ENCODE data around the gene TWNK. TPM values are rescaled to one million over a fixed set of nuclear protein-coding genes. Genes with fewer than 3 reads are reported as not detected.

Gene TWNK
- total and polyA plus RNA-seq, 10 of the 15 experiments (the other 5 are each of a cell fraction or from before 2014, with no cell fraction given): 13.6 to 32.8 (median 18.0) TPM

GRCh38 chr10:100978121-100978900 is 9.0 kb upstream of the TWNK start:
- intact Hi-C loops (cut with micrococcal nuclease; ENCODE audit: unreplicated experiment): no loop called here
- ATAC-seq: no peak
- POLR2A ChIA-PET: no interaction called here
- RAD21 ChIA-PET (ENCODE audit: unreplicated experiment): no interaction called here
- Histone ChIP-seq H2AFZ (ENCODE audit: control insufficient read depth, low read depth, low read length) (no peak overlapping the region), H3K27ac (ENCODE audit: control insufficient read depth, insufficient read depth) (no peak overlapping the region), H3K4me1 (ENCODE audit: control insufficient read depth, insufficient read depth, low read length) (no peaks in the 10 kb centered on the region), H3K4me3 (no peak overlapping the region), H3K36me3 (ENCODE audit: control insufficient read depth in 2 of 2, insufficient read depth in 2 of 2, low read length in 1 of 2) (peaks cover 0 to 3% of the 10 kb centered on the region in 2 experiments; a peak in 2 of 4 replicates), H3K27me3 (replicated peaks in 1 of 2; ENCODE audit: control insufficient read depth in 2 of 2, insufficient read depth in 2 of 2, low read length in 1 of 2) (no peaks in the 10 kb centered on the region), H3K9me3 (replicated peaks; ENCODE audit: control insufficient read depth, insufficient read depth, low read length) (no peaks in the 10 kb centered on the region), H3K9ac (ENCODE audit: control insufficient read depth, insufficient read depth, low read length) (no peak overlapping the region), H3K79me2 (ENCODE audit: control insufficient read depth, insufficient read depth, low read length) (no peaks in the 10 kb centered on the region), H4K20me1 (ENCODE audit: control insufficient read depth, insufficient read depth) (no peaks in the 10 kb centered on the region), H3K4me2 (ENCODE audit: control insufficient read depth, insufficient read depth) (no peak overlapping the region)
- SMC1A ChIA-PET (ENCODE audit: uncharacterized antibody, unreplicated experiment): no interaction called here
- CTCF ChIA-PET: no interaction called here
- DNase-seq (ENCODE audit: low read depth, low spot score): no peak
- WGBS (ENCODE audit: insufficient coverage, insufficient replicate concordance, low lambda C conversion rate, missing lambda C conversion rate): 85% methylated on average over 13 of the region's 13 CpGs
- no peak for FAIRE-seq
- no TSS peak for BruUV-seq (replicated peaks)
- no peak for TF ChIP-seq IRF3 (IDR thresholded peaks at IDR 0.05)
- no peak for TF ChIP-seq KLF5 (IDR thresholded peaks at IDR 0.05; ENCODE audit: partially characterized antibody)
- TF ChIP-seq, protein P1, sequence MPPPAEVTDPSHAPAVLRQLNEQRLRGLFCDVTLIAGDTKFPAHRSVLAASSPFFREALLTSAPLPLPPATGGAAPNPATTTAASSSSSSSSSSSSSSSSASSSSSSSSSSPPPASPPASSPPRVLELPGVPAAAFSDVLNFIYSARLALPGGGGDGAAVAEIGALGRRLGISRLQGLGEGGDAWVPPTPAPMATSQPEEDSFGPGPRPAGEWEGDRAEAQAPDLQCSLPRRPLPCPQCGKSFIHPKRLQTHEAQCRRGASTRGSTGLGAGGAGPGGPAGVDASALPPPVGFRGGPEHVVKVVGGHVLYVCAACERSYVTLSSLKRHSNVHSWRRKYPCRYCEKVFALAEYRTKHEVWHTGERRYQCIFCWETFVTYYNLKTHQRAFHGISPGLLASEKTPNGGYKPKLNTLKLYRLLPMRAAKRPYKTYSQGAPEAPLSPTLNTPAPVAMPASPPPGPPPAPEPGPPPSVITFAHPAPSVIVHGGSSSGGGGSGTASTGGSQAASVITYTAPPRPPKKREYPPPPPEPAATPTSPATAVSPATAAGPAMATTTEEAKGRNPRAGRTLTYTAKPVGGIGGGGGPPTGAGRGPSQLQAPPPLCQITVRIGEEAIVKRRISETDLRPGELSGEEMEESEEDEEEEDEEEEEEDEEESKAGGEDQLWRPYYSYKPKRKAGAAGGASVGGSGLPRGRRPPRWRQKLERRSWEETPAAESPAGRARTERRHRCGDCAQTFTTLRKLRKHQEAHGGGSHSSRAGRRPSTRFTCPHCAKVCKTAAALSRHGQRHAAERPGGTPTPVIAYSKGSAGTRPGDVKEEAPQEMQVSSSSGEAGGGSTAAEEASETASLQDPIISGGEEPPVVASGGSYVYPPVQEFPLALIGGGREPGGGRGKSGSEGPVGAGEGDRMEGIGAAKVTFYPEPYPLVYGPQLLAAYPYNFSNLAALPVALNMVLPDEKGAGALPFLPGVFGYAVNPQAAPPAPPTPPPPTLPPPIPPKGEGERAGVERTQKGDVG (CRISPR knock-in tag; IDR thresholded peaks at IDR 0.05): no peak
- TF ChIP-seq BHLHE40 (IDR thresholded peaks at IDR 0.05; ENCODE audit: borderline replicate concordance in 1 of 2, low read depth in 2 of 2, low read length in 1 of 2): no peak
- TF ChIP-seq HDGF (IDR thresholded peaks at IDR 0.05): no peak
- no peak for TF ChIP-seq JUNB (IDR thresholded peaks at IDR 0.05)
- no peak for TF ChIP-seq FOS (IDR thresholded peaks at IDR 0.05; ENCODE audit: borderline replicate concordance, extremely low read depth, insufficient read length)
- no peak for TF ChIP-seq PAX8 (IDR thresholded peaks at IDR 0.05)
- TF ChIP-seq TCF7 (IDR thresholded peaks at IDR 0.05; ENCODE audit: borderline replicate concordance): no peak
- no peak for TF ChIP-seq TCF3 (IDR thresholded peaks at IDR 0.05; ENCODE audit: borderline replicate concordance, insufficient read depth, low read depth, low read length)
- TF ChIP-seq IRF4 (IDR thresholded peaks at IDR 0.05; ENCODE audit: low read depth, low read length): no peak
- no peak for TF ChIP-seq NFIC (IDR thresholded peaks at IDR 0.05; ENCODE audit: low read depth, low read length)
- in situ Hi-C loops (cut with MboI): no loop called here
